H1 (cell line): Measurements from ENCODE around the gene WDR49. TPM values are rescaled to one million over a fixed set of nuclear protein-coding genes. Genes with fewer than 3 reads are reported as not detected.

Source experiments
- CTCF ChIA-PET: fragments of 300-600 bp; sonication (Branson Sonifier 250); formaldehyde crosslinking; loops from one replicate; lab custom pipeline; 2021; ENCODE audit not compliant: partially characterized antibody; lab: Charles Lee
- POLR2A ChIA-PET: fragments of 300-600 bp; sonication (Branson Sonifier 250); formaldehyde crosslinking; loops from one replicate; lab custom pipeline; 2021; ENCODE audit warnings: inconsistent platforms; ENCODE audit not compliant: partially characterized antibody; lab: Charles Lee
- DNase-seq, 2 experiments: peaks; one replicate each; pipeline versions ENCODE4 v3.0.0 to v3.0.0-alpha.2; 2010 to 2022; ENCODE audit warnings: low spot score in 2 of 2, low read depth in 1 of 2, mixed read lengths in 1 of 2
- FAIRE-seq: peaks from 2 replicates; lab custom pipeline; 2011; peaks lifted over from hg19 to GRCh38; lab: Jason Lieb, UNC
- H2AFZ ChIP-seq: 2 replicates; pipeline ENCODE4 v1.8.1; 2012; ENCODE audit warnings: low read length, inconsistent platforms
- H2AK5ac ChIP-seq: 2 replicates; pipeline ENCODE4 v1.6.1; 2013; ENCODE audit warnings: low read depth, low read length
- H2BK120ac ChIP-seq: replicated peaks from 2 replicates; pipeline ENCODE3; 2013; ENCODE audit warnings: low read depth, low read length, inconsistent platforms
- H2BK12ac ChIP-seq: 2 replicates; pipeline ENCODE4 v1.6.1; 2013; ENCODE audit warnings: low read depth, low read length
- H2BK15ac ChIP-seq: 2 replicates; pipeline ENCODE4 v1.6.1; 2013; ENCODE audit warnings: low read length
- H2BK20ac ChIP-seq: 2 replicates; pipeline ENCODE4 v1.6.1; 2013; ENCODE audit warnings: low read length
- H2BK5ac ChIP-seq: 2 replicates; pipeline ENCODE4 v1.6.1; 2013; ENCODE audit warnings: low read depth, low read length
- H3K14ac ChIP-seq: 2 replicates; pipeline ENCODE4 v1.6.1; 2013; ENCODE audit warnings: inconsistent platforms; ENCODE audit not compliant: insufficient read length
- H3K18ac ChIP-seq: 2 replicates; pipeline ENCODE4 v1.6.1; 2013; ENCODE audit warnings: low read length; ENCODE audit errors: extremely low read depth
- H3K23ac ChIP-seq: 2 replicates; pipeline ENCODE4 v1.6.1; 2013; ENCODE audit warnings: inconsistent platforms; ENCODE audit not compliant: insufficient read length
- H3K23me2 ChIP-seq: 2 replicates; pipeline ENCODE4 v1.6.1; 2013; ENCODE audit warnings: low read depth, low read length
- H3K27ac ChIP-seq: 2 replicates; pipeline ENCODE4 v1.6.1; 2011; ENCODE audit warnings: low read depth, low read length, inconsistent platforms
- H3K27me3 ChIP-seq, 4 experiments: replicated peaks in 1 of 4; 1 replicate in 1 of 4; 2 replicates in 3 of 4; pipeline versions ENCODE4 v1.6.1 to v1.8.1; 2011 to 2013; ENCODE audit warnings: low read length in 3 of 4, mild to moderate bottlenecking in 3 of 4, inconsistent platforms in 2 of 4, mixed read lengths in 2 of 4, moderate library complexity in 1 of 4; ENCODE audit not compliant: control insufficient read depth in 3 of 4, insufficient read depth in 3 of 4; ENCODE audit errors: extremely low read depth in 1 of 4
- H3K36me3 ChIP-seq, 4 experiments: 2 replicates each; pipeline versions ENCODE4 v1.6.1 to v1.8.1; 2011 to 2013; ENCODE audit warnings: mild to moderate bottlenecking in 4 of 4, low read length in 3 of 4, moderate library complexity in 2 of 4, control low read depth in 1 of 4, inconsistent platforms in 1 of 4; ENCODE audit not compliant: insufficient read depth in 4 of 4, control insufficient read depth in 2 of 4
- H3K4ac ChIP-seq: replicated peaks from 2 replicates; pipeline ENCODE3; 2013; ENCODE audit warnings: low read length, low read depth, mixed read lengths, inconsistent platforms; ENCODE audit not compliant: insufficient read length
- H3K4me1 ChIP-seq, 4 experiments: replicated peaks in 1 of 4; 1 replicate in 1 of 4; 2 replicates in 3 of 4; pipeline versions ENCODE4 v1.6.1 to v1.8.1; 2011 to 2013; ENCODE audit warnings: low read length in 3 of 4, inconsistent platforms in 2 of 4, mixed read lengths in 1 of 4; ENCODE audit not compliant: insufficient read depth in 4 of 4, control insufficient read depth in 3 of 4
- H3K4me2 ChIP-seq, 2 experiments: 2 replicates each; pipeline versions ENCODE4 v1.6.1 to v1.8.1; 2011 to 2013; ENCODE audit warnings: low read depth in 2 of 2, low read length in 2 of 2, control low read depth in 1 of 2, inconsistent platforms in 1 of 2, mild to moderate bottlenecking in 1 of 2; ENCODE audit not compliant: insufficient read depth in 1 of 2
- H3K4me3 ChIP-seq, 4 experiments: fragments of 200-600, 300-600 bp in 1 of 4; sonication (generic), shearing (Covaris generic), sonication (Bioruptor Twin) in 1 of 4; 2 replicates each; pipeline versions ENCODE4 v1.5.1 to v1.8.1; 2011 to 2016; ENCODE audit warnings: low read length in 4 of 4, low read depth in 3 of 4, control low read depth in 2 of 4, inconsistent platforms in 2 of 4, mild to moderate bottlenecking in 2 of 4, mixed read lengths in 1 of 4, moderate library complexity in 1 of 4; ENCODE audit not compliant: insufficient read depth in 2 of 4; ENCODE audit errors: extremely low read depth in 1 of 4
- H3K56ac ChIP-seq: replicated peaks from 2 replicates; pipeline ENCODE3; 2013; ENCODE audit warnings: low read depth, mild to moderate bottlenecking, mixed read lengths, low read length, inconsistent platforms; ENCODE audit not compliant: insufficient read length
- H3K79me1 ChIP-seq: 2 replicates; pipeline ENCODE4 v1.6.1; 2013; ENCODE audit warnings: low read depth, low read length, control low read depth
- H3K79me2 ChIP-seq, 2 experiments: 2 replicates each; pipeline versions ENCODE4 v1.6.1 to v1.8.1; 2012 to 2013; ENCODE audit warnings: low read length in 2 of 2, mild to moderate bottlenecking in 2 of 2, inconsistent platforms in 1 of 2; ENCODE audit not compliant: insufficient read depth in 2 of 2, control insufficient read depth in 1 of 2
- H3K9ac ChIP-seq, 4 experiments: replicated peaks in 1 of 4; 1 replicate in 1 of 4; 2 replicates in 3 of 4; pipeline versions ENCODE4 v1.6.1 to v1.8.1; 2011 to 2013; ENCODE audit warnings: low read depth in 3 of 4, low read length in 3 of 4, control low read depth in 2 of 4, mild to moderate bottlenecking in 2 of 4, moderate library complexity in 2 of 4, inconsistent platforms in 1 of 4; ENCODE audit errors: extremely low read depth in 1 of 4
- H3K9me3 ChIP-seq, 2 experiments: 2 replicates each; pipeline versions ENCODE4 v1.6.1 to v1.8.1; 2012 to 2013; ENCODE audit warnings: mild to moderate bottlenecking in 2 of 2, moderate library complexity in 2 of 2, control low read depth in 1 of 2, inconsistent platforms in 1 of 2, low read depth in 1 of 2, low read length in 1 of 2, mixed read lengths in 1 of 2; ENCODE audit not compliant: insufficient read depth in 2 of 2
- H4K20me1 ChIP-seq, 2 experiments: replicated peaks in 1 of 2; 2 replicates each; pipeline versions ENCODE3 to v1.8.1; 2011 to 2013; ENCODE audit warnings: inconsistent platforms in 2 of 2, low read length in 2 of 2, mild to moderate bottlenecking in 1 of 2; ENCODE audit not compliant: insufficient read depth in 2 of 2, control insufficient read depth in 1 of 2
- H4K5ac ChIP-seq: 2 replicates; pipeline ENCODE4 v1.6.1; 2013; ENCODE audit warnings: low read length, low read depth, mixed read lengths, inconsistent platforms; ENCODE audit not compliant: insufficient read length
- H4K8ac ChIP-seq: 2 replicates; pipeline ENCODE4 v1.8.0; 2013; ENCODE audit warnings: mild to moderate bottlenecking, moderate library complexity, low read length, inconsistent platforms; ENCODE audit not compliant: insufficient read depth; ENCODE audit errors: extremely low read depth
- H4K91ac ChIP-seq: replicated peaks from 2 replicates; pipeline ENCODE3; 2013; ENCODE audit warnings: low read length, mixed read lengths, inconsistent platforms; ENCODE audit not compliant: insufficient read length
- NRF1 ChIP-seq: IDR thresholded peaks from 2 replicates; pipeline ENCODE4 v1.6.1; 2011; ENCODE audit warnings: mild to moderate bottlenecking, low read depth, low read length, improper control_type of control experiment
- SRF ChIP-seq: IDR thresholded peaks from 2 replicates; pipeline ENCODE4 v1.6.1; 2011; ENCODE audit warnings: mild to moderate bottlenecking, low read depth, low read length, moderate library complexity
- WGBS, 2 experiments: shearing (Covaris generic) in 1 of 2; methylation state at CpG; one replicate each; pipeline versions ENCODE4 v1.1.6 to v1.1.7; 2013 to 2015; ENCODE audit warnings: low lambda C conversion rate in 2 of 2, mixed read lengths in 2 of 2, inconsistent platforms in 1 of 2, low coverage in 1 of 2, missing lambda C conversion rate in 1 of 2; ENCODE audit not compliant: insufficient replicate concordance in 2 of 2, insufficient coverage in 1 of 2, insufficient read length in 1 of 2; ENCODE audit errors: extremely low coverage in 1 of 2, missing lambda C conversion rate in 1 of 2; 5-methylcytosine and 5-hydroxymethylcytosine counted together
- polyA plus RNA-seq, 7 experiments: library from polyadenylated mRNA; depleted of rRNA in 3 of 7; stranded (reverse) in 5 of 7; unstranded in 2 of 7; fragments of >200 nt in 5 of 7; fragments of 200-250 nt in 2 of 7; gene quantifications; 1 replicate in 5 of 7; 2 replicates in 1 of 7; 4 replicates in 1 of 7; pipeline versions ENCODE4 v1.2.1 to v1.2.3, GENCODE V29; 2011 to 2013; ENCODE audit warnings: missing spikeins in 2 of 7, mixed read lengths in 2 of 7
- total RNA-seq: library from RNA; stranded (reverse); fragmentation: NEBNext Ultra II Directional; extraction: Animal tissue kit (Norgen Biotek cat#: 25700); gene quantifications from 2 replicates; pipeline ENCODE4 v1.2.1, GENCODE V29; 2021

The WDR49 gene
- total and polyA plus RNA-seq, 2 of the 8 experiments (the other 6 are each of a cell fraction or from before 2014, with no cell fraction given), result 0.50 to 1.7 TPM

- Histone ChIP-seq H4K20me1 (no peaks in the 10 kb centered on the region), H2BK12ac (no peak overlapping the region), H2AFZ (no peak overlapping the region), H3K79me2 (no peaks in the 10 kb centered on the region), H3K4me1 (no peaks in the 10 kb centered on the region), H3K18ac (no peak overlapping the region), H3K27me3 (no peaks in the 10 kb centered on the region), H2BK5ac (no peak overlapping the region), H3K27ac (no peak overlapping the region), H2BK15ac (no peak overlapping the region), H4K5ac (no peak overlapping the region), H3K56ac (no peak overlapping the region), H3K4me3 (no peak overlapping the region), H3K9me3 (no peaks in the 10 kb centered on the region), H3K23me2 (no peaks in the 10 kb centered on the region), H3K4ac (no peak overlapping the region), H2BK120ac (no peak overlapping the region), H3K14ac (no peak overlapping the region), H4K8ac (no peak overlapping the region), H2BK20ac (no peak overlapping the region), H3K4me2 (no peak overlapping the region), H3K36me3 (peaks cover 0 to 13% (median 5%) of the 10 kb centered on the region in 4 experiments; a peak in 3 of 8 replicates), H3K9ac (no peak overlapping the region), H3K23ac (no peak overlapping the region), H3K79me1 (no peaks in the 10 kb centered on the region), H2AK5ac (no peak overlapping the region), H4K91ac (no peak overlapping the region)
- ChIA-PET POLR2A (interaction anchor here (1.8 to 2.6 kb wide), 2 partner anchors 10 to 16 kb away, joined by 9 to 12 read pairs; partner anchors contain the start of gene WDR49), CTCF (interaction anchor here (1.0 to 3.6 kb wide), 3 partner anchors 15 to 290 kb away, joined by 3 to 21 read pairs (median 5); partner anchors contain the start of gene ZBBX)
- WGBS, 2 experiments, result 100% methylated on average over 1 of the region's 1 CpG; no CpG with 5 or more reads in 1 of the 2 experiments
- no peak for DNase-seq
- TF ChIP-seq NRF1 (no peak), SRF (no peak)
- FAIRE-seq, result no peak
These were observed 16.0 kb upstream of the WDR49 start for GRCh38 chr3:167669699-167670098.
